ENCODE measurements around the gene JMJD1C.
A peak's percentile ranks its signal among the peaks of the same experiment; 100 is the strongest.

Gene JMJD1C

DNA sequence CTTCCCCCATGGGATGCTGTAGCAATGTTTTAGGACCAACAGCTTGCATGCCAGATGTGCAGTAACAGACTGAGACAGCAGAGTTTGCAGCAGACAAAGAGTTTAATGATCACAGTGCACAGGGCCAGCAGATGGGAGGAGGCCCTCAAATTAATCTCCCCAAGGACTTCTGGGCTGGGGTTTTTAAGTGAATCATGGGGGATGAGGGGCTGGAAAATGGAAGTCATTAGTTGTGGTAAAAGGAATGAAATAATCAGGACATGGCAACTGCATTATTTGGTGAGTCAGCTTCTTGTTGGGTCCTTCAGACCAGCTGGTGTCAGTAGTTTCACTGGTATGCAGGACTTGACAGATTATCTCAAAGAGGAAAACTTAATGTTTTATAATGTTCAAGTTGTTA is 345.2 kb downstream of the JMJD1C start:
- DNase-seq = peak; percentile 90

- no peak for DNase-seq
These were observed 346.7 kb downstream of the JMJD1C start for GRCh38 chr10:63119041-63119440.

Data from fibroblast of skin of back (primary cell).